OCI-LY3 (cell line): ENCODE measurements around the gene LCNL1.

Source experiments
- CTCF ChIP-seq: fragments of 200-600, 300-600 bp; sonication (generic); IDR thresholded peaks from 2 replicates; pipeline ENCODE4 v1.5.1; 2014; ENCODE audit warnings: antibody characterized with exemption, low read length, low read depth
- EZH2phosphoT487 ChIP-seq: fragments of 200-600 bp; shearing (Covaris generic); IDR thresholded peaks from 2 replicates; pipeline ENCODE4 v1.6.1; 2018; ENCODE audit warnings: antibody characterized with exemption, mixed run types, low read depth

- no peak for TF ChIP-seq CTCF
- no peak for TF ChIP-seq EZH2phosphoT487
Observed at GRCh38 chr9:136995772-136996311, 13.0 kb downstream of the LCNL1 start.
